ENCODE data around the gene SMIM38.

SMIM38 gene

GRCh38 chr11:69201066-69201365 lies 45.3 kb downstream of the SMIM38 start:
- H3K27ac ChIP-seq = no peak overlapping the region
- DNase-seq (ENCODE audit: low read depth, low spot score) = no peak
- H3K9ac ChIP-seq (ENCODE audit: insufficient read length) = no peak overlapping the region
- no peaks in the 10 kb centered on the region for H3K36me3 ChIP-seq (ENCODE audit: insufficient read depth, low read length)
- no peaks in the 10 kb centered on the region for H3K9me3 ChIP-seq (ENCODE audit: low read depth, low read length)
- H3K4me3 ChIP-seq = no peak overlapping the region
- TF ChIP-seq EZH2 (IDR thresholded peaks at IDR 0.05) (no peak), POLR2AphosphoS5 (IDR thresholded peaks at IDR 0.05; ENCODE audit: borderline replicate concordance, low read depth, low read length) (no peak), FOXP2 (optimal IDR thresholded peaks at IDR 0.05; ENCODE audit: control extremely low read depth, extremely low read length, insufficient read depth) (no peak)

DNA sequence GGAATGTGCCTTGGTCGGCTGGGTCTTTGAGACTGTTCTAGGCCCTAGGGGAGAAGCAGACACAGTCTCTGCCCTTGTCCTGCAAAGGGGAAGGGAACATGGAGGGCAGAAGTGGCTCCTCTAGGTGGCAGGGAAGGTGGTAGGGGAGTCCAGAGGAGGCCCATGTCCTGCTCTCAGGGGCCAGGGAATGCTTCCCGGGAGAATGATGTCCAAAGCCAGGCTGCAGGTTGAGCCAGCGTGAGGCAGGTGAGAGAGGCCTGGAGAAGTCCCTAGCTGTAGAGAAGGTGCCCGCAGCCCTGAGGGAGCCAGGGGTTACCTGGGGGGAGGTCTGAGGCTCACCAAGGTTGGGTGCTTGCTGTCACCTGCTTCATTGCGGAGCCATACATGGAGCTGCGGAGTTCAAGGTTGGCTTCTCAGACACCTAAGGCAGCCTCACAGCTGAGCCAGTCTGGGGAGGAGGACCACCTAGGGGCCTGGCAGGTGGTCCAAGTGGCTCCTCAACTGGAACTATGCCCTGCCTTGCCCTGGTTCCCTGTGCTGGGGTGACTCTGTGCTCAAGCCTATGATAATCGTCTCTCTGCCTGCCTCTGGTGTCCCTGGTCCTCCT lies 46.1 kb downstream of the SMIM38 start:
- DNase-seq (ENCODE audit: low read depth, low spot score) = no peak
- no peak overlapping the region for H3K9ac ChIP-seq (ENCODE audit: insufficient read length)
- no peak overlapping the region for H3K27ac ChIP-seq
- TF ChIP-seq POLR2AphosphoS5 (IDR thresholded peaks at IDR 0.05; ENCODE audit: borderline replicate concordance, low read depth, low read length) = no peak
- no peak for TF ChIP-seq FOXP2 (optimal IDR thresholded peaks at IDR 0.05; ENCODE audit: control extremely low read depth, extremely low read length, insufficient read depth)
- TF ChIP-seq EZH2 (IDR thresholded peaks at IDR 0.05) = no peak
- no peak overlapping the region for H3K4me3 ChIP-seq
- H3K36me3 ChIP-seq (ENCODE audit: insufficient read depth, low read length) = no peaks in the 10 kb centered on the region
- H3K9me3 ChIP-seq (ENCODE audit: low read depth, low read length) = no peaks in the 10 kb centered on the region

DNA sequence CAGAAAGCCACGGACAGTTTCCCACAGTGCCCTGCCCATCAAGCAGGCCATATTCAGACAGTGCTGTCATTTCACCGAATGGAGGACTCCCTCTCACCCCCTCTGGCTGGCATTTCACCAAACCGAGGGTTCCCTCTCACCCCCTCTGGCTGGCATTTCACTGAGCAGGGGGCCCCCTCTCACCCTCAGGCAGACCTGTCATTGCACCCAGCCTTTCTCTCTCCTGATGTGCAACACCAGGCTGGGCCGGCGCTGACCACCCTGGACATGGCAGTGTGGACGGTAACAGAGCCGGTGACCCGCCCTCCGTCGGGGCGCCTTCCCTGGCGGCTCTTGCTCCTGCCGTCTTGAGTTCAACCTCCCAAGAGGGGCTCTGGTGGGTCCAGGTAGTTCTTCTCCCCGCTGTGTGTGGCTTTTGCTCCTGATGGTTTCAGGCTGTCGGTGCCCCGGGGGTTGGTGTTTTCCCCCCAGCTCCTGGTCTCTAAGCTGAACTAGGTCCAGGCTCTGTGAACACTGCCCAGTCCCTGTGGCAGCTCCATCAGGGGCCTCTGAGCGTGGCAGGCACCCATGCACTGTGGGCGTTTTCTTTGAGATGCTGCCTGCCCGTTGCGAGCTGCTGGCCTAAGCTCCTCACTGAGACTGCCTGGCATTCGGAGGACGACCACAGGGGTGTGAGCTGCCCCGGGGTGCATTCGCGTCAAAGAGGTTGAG lies 46.9 kb downstream of the SMIM38 start:
- no peak overlapping the region for H3K4me3 ChIP-seq
- no peaks in the 10 kb centered on the region for H3K36me3 ChIP-seq (ENCODE audit: insufficient read depth, low read length)
- no peak for TF ChIP-seq POLR2AphosphoS5 (IDR thresholded peaks at IDR 0.05; ENCODE audit: borderline replicate concordance, low read depth, low read length)
- TF ChIP-seq EZH2 (IDR thresholded peaks at IDR 0.05) = no peak
- no peak for TF ChIP-seq FOXP2 (optimal IDR thresholded peaks at IDR 0.05; ENCODE audit: control extremely low read depth, extremely low read length, insufficient read depth)
- DNase-seq (ENCODE audit: low read depth, low spot score) = no peak
- H3K27ac ChIP-seq = peak overlapping the region; percentile 100
- H3K9me3 ChIP-seq (ENCODE audit: low read depth, low read length) = no peaks in the 10 kb centered on the region
- no peak overlapping the region for H3K9ac ChIP-seq (ENCODE audit: insufficient read length)

- TF ChIP-seq FOXP2 (optimal IDR thresholded peaks at IDR 0.05; ENCODE audit: control extremely low read depth, extremely low read length, insufficient read depth) = no peak
- TF ChIP-seq EZH2 (IDR thresholded peaks at IDR 0.05) = no peak
- no peak for TF ChIP-seq POLR2AphosphoS5 (IDR thresholded peaks at IDR 0.05; ENCODE audit: borderline replicate concordance, low read depth, low read length)
- DNase-seq (ENCODE audit: low read depth, low spot score) = no peak
- Histone ChIP-seq H3K9me3 (ENCODE audit: low read depth, low read length) (no peaks in the 10 kb centered on the region; the same call in 1 of the 2 replicates), H3K36me3 (ENCODE audit: insufficient read depth, low read length) (0 out of 2 replicates have a peak, but pooled peaks cover 3% of the 10 kb centered on the region), H3K27ac (peak overlapping the region; percentile 100), H3K9ac (ENCODE audit: insufficient read length) (no peak overlapping the region), H3K4me3 (no peak overlapping the region)
Observed at GRCh38 chr11:69203381-69203780, 47.6 kb downstream of the SMIM38 start.

DNA sequence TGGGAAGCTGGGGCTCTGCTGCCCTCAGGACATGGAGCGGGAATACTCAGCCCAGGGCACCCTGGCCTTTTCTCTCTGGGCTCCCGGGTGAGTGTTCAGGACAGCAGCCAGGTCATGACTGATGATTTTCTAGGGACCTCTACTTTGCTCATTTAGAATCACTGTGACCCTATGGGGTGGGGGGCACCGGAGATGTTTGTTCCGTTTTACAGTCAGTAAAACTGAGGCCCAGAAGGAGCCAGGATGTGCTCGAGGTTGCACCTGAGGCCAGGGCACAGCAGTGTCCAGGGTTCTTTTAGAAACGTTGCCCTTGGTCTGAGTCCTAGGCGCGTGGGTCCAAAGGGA lies 48.1 kb downstream of the SMIM38 start:
- no peak for TF ChIP-seq EZH2 (IDR thresholded peaks at IDR 0.05)
- TF ChIP-seq FOXP2 (optimal IDR thresholded peaks at IDR 0.05; ENCODE audit: control extremely low read depth, extremely low read length, insufficient read depth) = no peak
- TF ChIP-seq POLR2AphosphoS5 (IDR thresholded peaks at IDR 0.05; ENCODE audit: borderline replicate concordance, low read depth, low read length) = no peak
- H3K4me3 ChIP-seq = no peak overlapping the region
- H3K36me3 ChIP-seq (ENCODE audit: insufficient read depth, low read length) = 0 out of 2 replicates have a peak, but pooled peaks cover 7% of the 10 kb centered on the region
- no peak for DNase-seq (ENCODE audit: low read depth, low spot score)
- peak overlapping the region; percentile 100 for H3K27ac ChIP-seq
- peaks cover 4% of the 10 kb centered on the region; the same call in 1 of the 2 replicates for H3K9me3 ChIP-seq (ENCODE audit: low read depth, low read length)
- no peak overlapping the region for H3K9ac ChIP-seq (ENCODE audit: insufficient read length)

GRCh38 chr11:69204246-69204940 lies 48.7 kb downstream of the SMIM38 start:
- H3K36me3 ChIP-seq (ENCODE audit: insufficient read depth, low read length) = 0 out of 2 replicates have a peak, but pooled peaks cover 7% of the 10 kb centered on the region
- TF ChIP-seq EZH2 (IDR thresholded peaks at IDR 0.05) (no peak), POLR2AphosphoS5 (IDR thresholded peaks at IDR 0.05; ENCODE audit: borderline replicate concordance, low read depth, low read length) (no peak), FOXP2 (optimal IDR thresholded peaks at IDR 0.05; ENCODE audit: control extremely low read depth, extremely low read length, insufficient read depth) (no peak)
- no peak for DNase-seq (ENCODE audit: low read depth, low spot score)
- H3K4me3 ChIP-seq = no peak overlapping the region
- H3K9me3 ChIP-seq (ENCODE audit: low read depth, low read length) = peaks cover 4% of the 10 kb centered on the region; the same call in 1 of the 2 replicates
- H3K9ac ChIP-seq (ENCODE audit: insufficient read length) = no peak overlapping the region
- peak overlapping the region; percentile 100 for H3K27ac ChIP-seq

GRCh38 chr11:69204941-69205742 lies 49.4 kb downstream of the SMIM38 start:
- TF ChIP-seq POLR2AphosphoS5 (IDR thresholded peaks at IDR 0.05; ENCODE audit: borderline replicate concordance, low read depth, low read length) (no peak), FOXP2 (optimal IDR thresholded peaks at IDR 0.05; ENCODE audit: control extremely low read depth, extremely low read length, insufficient read depth) (no peak), EZH2 (IDR thresholded peaks at IDR 0.05) (no peak)
- Histone ChIP-seq H3K9ac (ENCODE audit: insufficient read length) (peak overlapping the region; percentile 86), H3K27ac (peak overlapping the region; percentile 100), H3K4me3 (no peak overlapping the region), H3K9me3 (ENCODE audit: low read depth, low read length) (peaks cover 4% of the 10 kb centered on the region; the same call in 1 of the 2 replicates), H3K36me3 (ENCODE audit: insufficient read depth, low read length) (0 out of 2 replicates have a peak, but pooled peaks cover 7% of the 10 kb centered on the region)
- no peak for DNase-seq (ENCODE audit: low read depth, low spot score)
